GM21381 (cell line): ENCODE measurements around the gene GPR119.
"Not testable (repeated sequence)": the region's sequence is repeated elsewhere in the genome, so short reads cannot be mapped to it uniquely, and the experiment has no call there.

Source experiments
- ATAC-seq: cut with Tn5 transposase; IDR thresholded peaks from one replicate; pipeline ENCODE4 v1.9.1; 2021; ENCODE audit warnings: mild to moderate bottlenecking, moderate library complexity; ENCODE audit not compliant: unreplicated experiment

The GPR119 gene

DNA sequence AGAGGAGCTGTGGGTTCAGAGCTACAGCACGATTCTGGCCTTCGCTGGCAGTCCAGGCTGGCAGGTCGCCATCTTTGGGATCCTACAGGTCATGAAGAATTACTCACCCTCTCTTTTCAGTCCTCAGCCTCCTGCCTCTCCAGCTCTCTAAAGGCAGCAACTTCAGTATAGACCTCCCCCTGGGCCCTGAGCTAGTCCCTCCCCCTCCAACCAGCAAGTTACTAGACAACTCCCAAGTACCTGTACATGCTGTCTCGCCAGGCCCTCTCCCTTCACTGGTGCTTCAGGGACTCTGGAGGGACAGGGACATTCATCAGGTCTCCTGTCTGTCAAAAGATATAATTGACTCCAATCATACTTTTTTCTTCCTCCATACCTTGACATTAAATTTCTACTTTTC is at the start of gene GPR119:
TSS of gene GPR119 (minus strand) at position 155 of the 400 bp plus-strand sequence. CDS start 227 bp downstream, outside the sequence.
- no peak for ATAC-seq

DNA sequence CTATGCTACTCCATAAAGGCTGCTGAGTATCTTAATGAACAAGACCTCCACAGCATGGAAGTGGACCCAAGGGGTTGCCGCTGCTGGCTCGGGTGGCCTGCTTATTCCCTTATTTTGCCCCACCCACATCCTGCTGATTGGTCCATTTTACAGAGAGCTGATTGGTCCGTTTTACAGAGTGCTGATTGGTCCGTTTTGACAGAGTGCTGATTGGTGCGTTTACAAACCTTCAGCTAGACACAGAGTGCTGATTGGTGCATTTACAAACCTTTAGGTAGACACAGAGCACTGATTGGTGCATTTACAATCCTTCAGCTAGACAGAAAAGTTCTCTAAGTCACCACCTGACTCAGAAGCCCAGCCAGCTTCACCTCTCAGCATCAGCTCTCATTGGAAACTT is 43.8 kb upstream of the GPR119 start:
- ATAC-seq = not testable (repeated sequence)

DNA sequence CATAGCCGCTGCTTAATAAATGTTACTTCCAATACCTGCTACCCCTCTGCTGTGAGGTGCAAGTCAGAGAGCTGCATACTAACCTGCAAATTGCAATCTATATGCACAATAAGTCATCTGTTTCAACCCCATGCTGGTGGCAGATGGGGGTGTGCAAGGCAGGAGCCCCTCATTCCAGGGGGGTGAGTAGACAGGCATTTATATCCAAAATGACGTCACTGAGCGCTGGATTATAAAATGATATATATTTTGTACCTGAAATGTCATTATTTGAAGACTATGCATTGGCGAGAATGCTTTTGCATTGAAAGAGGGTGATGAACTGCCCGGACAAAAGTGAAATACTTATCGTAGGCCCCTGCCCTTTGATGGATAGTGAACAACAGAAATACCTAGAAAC is 41.1 kb upstream of the GPR119 start:
- ATAC-seq = no peak

DNA sequence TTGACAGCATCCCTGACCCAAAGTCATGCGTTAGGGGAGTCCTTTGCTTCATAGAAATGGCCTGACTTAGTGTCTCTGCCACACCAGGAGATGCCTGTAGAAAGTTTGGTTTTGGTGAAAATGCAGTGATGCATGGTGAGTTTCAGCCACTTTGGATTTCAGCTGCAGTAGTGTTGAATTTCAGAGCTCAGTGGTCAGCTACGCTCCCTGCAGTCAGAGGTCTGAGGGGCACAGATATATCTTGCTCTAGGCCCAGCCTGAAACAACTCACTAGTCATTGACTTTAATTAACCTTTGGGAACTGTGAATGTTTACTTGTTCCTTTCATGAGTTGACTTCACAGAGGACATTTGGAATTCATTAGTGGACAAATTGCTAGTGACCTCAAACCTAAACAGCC is 33.8 kb upstream of the GPR119 start:
- peak; percentile 43 for ATAC-seq

DNA sequence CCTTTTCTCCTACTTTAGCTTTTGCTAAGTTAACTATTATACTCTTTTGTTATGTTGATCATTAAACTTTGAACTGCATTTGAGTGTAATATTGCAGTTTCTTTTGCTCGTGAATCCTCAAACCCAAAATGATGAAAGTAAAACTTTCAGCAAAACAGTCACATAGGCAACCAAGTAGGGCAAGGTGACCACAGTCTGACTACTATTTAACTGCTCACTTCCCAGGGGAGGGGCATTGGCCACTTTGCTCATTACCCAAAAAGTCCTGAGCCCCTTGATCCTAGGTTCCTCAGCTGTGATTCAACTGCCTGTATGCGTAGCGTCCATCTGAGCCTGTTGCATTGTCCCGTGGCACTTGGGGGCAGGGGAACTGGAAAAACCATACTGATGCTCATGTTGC is 33.3 kb upstream of the GPR119 start:
- ATAC-seq = peak; percentile 46

DNA sequence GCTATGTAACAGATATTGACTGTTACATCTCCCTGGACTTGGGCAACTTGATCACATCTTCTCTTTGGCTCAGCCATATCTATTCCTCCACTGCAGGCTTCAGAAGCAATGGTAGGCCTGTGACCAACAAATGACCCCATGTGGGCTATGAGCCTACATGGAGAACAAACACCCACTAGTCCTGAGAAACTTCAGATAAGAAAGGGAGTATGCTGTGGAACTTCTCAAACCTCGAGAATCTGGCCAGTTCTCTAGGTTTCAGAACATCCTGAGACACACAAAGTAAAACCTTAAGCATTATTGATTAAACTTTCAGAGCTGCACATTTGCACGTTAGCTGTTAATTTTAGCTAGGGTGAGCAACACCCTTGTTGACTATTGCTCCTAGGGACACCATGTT is 32.6 kb upstream of the GPR119 start:
- ATAC-seq = peak; percentile 35

DNA sequence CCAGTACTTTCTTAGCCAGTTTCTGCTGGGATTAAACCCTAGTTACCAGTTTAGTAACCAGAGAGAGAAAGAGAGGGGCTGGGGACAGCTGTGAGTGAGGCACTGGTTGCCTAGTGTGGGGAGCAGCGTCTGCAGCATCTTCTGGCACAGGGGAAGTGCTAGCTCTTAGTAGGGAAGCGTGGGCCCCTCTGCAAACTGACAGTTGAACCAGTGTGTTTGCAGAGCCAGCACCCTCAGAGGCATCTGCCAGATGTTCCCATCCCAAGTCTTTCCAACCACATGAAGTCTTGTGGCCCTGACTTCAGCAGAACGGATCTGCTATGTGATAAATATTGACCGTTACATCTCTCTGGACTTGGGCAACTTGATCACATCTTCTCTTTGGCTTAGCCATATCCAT is 31.3 kb upstream of the GPR119 start:
- no peak for ATAC-seq

DNA sequence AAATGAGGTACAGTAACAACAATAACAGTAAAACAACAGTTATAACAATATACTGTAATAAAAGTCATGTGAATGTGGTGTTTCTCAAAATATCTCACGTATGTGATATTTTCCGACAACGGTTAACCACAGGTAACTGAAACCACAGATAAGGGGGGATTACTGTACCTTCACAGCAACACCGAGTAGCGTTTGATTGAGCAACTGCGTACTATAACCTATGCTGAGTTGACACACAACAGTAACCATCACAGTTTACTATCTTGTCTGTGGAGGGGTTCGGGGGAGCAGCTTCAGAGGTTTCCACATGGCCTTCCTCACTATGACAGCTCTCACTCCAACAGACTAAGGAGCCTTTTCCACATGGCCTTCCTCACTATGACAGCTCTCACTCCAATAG is 29.7 kb upstream of the GPR119 start:
- no peak for ATAC-seq

DNA sequence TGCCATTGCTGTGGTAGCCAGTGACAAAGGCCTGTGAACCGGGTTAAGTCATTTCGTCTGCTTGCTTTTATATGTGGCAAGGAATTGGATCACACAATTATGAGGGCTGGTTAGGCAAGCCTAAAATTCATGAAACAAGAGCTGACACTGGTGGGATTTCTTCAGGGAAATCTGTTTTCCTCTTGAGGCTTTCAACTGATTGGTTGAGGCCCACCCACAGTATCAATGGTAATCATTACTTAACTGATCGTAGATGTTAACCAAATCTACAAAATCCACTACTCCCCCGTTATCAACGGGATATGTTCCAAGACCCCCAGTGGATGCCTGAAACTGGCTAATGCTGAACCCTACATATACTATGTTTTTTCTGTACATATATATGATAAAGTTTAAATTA is 29.3 kb upstream of the GPR119 start:
- no peak for ATAC-seq

DNA sequence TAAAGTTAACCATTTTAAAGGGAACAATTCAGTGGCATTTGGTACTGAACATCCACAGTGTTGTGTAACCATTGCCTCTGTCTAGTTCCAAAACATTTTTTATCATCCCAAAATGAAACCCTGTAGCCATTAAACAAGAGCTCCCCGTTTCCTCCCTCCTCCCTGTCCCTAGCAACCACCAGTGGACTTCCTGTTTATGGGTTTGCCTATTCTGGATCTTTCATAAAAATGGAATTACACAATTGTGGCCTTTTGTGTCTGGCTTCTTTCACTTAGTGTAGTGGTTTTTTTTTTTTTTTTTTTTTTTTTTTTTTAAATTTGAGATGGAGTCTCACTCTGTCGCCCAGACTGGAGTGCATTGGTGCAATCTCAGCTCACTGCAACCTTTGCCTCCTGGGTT is 27.9 kb upstream of the GPR119 start:
- ATAC-seq = no peak

DNA sequence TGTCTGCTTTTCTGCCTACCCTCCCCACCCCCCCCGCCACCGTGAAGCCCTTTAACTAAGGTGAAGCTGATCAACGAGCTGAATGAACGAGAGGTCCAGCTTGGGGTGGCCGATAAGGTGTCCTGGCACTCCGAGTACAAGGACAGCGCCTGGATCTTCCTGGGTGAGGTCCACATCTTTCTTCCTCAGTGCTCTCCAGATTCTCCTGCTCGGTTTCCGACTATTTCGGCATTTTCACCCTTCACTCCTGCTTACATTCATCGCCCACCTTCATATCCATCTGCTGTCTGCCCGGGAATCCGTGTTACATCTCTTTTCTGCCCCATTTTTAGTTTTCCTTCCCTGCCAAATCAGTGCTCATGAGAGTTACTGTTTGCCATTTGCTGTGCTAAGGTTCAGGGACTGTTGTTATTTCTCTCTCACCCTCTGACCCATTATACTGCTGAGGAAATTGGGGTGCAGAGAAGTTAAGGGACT is 16.8 kb upstream of the GPR119 start:
- no peak for ATAC-seq

DNA sequence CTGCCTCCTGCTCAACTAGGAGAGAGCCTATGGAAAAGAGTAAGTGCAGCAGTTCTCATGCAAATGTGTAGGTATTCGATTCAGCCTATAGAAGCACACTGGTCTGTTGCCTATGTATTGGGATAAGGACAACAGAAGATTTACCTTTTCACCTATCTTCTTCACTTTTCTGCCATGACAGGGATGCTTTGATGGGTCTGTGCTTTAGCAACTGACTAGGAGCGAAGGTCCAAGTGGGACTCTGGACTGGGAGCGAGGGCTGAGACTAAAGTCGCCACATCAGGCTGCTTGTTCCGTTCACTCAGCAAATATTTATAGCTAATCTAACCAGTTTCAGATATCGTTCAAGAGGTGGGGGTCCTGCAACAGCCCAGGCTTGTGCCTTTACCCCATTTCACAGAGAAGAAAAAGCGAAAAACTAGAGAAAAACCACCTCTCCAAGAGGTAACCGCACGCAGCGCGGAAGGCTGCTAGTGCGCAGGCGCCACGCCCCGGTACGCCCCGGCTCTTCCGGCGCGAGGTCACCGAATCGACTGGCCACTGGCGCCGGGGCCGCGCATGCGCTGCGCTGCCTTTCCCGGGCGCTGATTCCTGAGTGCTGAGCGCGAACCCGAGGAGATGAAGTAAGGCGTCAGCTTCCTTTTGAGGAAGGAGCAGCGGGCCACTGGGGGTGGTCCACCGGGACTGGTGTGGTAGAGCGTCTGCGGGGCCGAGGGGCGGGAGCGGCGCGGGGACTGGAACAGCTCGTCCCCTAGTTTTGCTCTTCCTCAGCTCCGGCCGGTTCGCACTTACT is 16.1 kb upstream of the GPR119 start, which contains the start of gene RBMX2:
TSS of gene RBMX2 (plus strand) at position 573 of the 793 bp plus-strand sequence. CDS start at position 619, 46 bp downstream.
- peak; percentile 93 for ATAC-seq

DNA sequence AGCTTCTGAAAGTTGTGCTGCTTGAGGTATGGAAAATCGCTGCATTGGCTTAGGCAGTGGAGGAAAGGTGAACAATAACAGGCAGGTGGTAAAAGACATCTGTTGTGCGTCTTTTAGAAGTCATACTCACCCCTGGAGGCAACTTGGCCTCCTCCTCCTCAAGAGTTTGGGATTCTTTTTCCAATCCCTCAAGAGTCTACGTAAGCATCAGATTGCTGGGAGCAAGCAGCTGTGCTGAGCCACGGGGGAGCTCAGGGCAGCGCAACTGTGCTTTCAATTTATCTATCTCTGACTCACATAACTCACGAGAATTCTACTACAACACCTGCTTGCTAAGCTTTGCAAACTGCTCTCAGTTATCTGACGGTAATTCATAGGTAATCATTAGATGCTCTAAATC is 9.9 kb upstream of the GPR119 start:
- ATAC-seq = no peak

DNA sequence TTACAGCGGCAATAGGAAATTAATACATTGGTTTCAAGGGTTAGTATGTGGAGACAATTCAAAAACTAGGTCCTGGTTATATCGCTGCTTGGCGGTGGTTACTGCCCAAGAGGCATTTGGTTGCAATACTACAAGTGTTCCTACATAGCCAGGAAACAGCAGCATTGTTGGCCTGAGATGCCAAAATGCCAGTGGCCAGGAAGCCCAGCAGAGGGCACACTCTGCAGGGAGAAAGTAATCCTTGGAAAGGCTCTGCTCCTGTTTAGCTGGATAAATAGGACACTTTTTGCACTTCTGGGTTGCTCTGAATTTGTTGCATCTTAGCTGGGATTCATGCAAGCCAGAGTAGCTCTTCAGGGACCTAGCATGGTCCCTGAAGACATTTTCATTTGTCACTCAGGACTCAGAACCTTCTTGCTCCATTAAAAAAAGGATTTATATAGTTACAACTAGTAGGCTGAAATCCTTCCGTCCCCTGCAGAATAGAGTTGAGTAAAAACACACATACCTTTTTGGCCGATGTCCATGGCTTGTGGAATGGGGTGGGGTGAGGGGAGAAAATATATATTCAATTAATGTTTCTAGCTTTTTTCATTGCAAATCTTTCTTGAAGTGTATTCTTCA is 8.1 kb upstream of the GPR119 start:
- ATAC-seq = no peak

DNA sequence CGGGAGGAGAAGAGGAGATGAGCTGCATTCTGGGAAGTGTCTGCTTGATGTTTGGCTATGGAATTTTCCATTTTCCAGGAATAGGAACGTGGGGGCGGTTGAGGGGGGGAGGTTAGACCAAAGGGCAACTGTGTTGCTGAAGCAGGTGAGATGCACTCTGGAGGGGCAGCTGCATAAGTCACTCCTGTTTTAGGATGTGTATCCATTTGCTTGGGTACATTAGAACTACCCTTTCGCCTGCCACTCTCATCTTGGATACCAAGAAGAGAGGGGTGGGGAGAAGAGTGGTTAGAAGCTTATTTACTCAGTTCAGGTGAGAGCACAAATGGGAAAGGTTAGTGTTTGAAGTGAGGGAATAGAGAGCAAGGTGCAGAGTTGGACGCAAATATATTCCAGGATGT is 934 bp upstream of the GPR119 start:
- no peak for ATAC-seq

DNA sequence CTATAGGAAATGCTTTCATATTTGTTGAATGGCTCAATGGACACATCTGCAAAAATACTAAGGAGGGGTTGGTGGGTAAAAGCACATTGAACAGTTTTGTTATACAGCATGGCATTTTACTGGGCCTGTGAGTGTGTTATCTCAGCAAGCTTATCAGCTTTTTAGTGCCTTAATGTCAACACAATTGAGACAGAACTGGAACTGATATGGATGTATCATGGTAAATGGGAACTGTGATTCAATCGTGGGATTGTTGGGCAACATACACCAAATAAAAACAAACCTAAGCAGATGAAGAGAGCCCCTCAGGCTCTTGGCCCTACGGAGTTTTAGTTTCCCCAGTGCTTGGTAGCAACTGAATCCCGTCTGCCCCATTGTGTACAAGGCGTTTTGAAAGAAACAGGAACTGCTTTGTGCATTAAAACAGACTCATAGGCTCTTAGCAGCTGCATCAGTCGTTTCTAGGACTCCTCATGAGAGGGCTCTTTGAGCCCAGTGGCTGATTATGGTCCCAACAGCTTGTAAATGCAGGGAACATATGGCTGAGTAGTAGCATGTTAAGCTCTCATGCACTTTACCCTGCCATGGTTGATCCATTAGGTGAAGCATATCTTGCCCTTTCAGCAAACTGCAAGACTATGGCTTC is 7.3 kb downstream of the GPR119 start:
- ATAC-seq = no peak

DNA sequence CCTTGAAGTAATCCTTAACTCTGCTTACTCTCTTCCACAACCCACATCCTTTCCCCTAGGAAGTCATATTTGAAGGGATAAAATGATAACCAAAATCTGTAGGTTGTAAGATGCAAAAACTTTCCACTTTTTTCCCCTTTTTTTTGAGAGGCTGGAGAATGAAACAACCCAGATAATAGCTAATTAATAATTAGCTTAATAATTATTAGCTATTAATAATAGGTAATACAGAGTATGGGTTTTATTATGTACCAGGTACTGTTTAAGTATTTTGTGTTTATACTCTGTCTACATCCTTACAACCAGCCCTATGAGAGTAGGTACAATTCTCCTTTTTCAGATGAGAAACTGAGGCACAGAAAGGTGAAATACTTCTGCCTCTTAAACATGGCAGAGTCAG is 9.4 kb downstream of the GPR119 start:
- no peak for ATAC-seq

DNA sequence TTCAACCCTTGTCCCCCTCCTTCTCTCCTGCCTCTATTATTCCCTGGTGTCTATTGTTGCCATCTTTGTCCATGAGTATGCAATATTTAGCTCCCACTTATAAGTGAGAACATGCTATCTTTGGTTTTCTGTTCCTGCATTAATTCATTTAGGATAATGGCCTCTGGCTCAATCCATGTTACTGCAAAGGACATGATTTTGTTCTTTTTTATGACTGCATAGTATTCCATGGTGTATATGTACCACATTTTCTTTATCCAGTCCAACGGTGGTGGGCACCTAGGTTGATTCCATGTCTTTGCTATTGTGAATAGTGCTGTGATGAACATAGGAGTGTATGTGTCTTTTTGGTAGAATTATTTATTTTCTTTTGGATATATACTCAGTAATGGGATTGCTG is 33.4 kb downstream of the GPR119 start:
- not testable (repeated sequence) for ATAC-seq

DNA sequence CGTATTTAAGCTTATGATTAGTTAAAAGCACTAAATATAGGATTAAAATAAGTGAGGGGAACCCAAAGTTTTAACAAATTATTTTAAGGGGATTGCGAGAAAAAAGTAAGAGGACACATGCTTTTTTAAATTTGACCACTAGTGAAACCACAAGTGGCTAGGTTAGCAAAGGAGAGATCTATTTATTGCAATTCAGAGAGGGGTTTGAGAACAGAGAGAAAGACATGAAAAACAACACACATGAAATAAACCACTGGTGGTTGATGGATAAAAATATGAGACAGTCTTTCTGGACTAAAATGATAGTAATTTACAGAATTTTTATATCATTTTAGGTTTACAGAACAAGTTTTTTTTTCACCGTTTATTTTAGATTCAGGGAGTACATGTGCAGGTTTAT is 33.9 kb downstream of the GPR119 start:
- ATAC-seq = no peak

DNA sequence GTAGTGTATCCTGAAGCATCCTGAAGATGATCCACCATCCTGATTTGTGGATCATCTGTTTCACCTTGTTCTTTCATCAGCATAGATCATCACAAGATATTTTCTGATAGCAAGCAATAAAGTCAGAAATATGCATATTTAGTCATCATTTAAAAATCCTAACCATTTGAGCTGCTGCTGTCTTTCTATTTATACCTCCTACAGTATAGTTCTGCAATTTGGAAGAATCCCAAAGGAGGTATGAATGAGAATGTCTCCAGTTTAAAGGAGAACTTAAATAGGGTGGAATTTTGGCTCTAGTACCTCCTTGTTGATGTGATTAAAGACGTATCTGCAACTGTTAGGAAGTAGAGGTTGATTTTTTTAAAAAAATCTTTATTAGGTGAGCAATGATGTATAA is 38.2 kb downstream of the GPR119 start:
- ATAC-seq = no peak

DNA sequence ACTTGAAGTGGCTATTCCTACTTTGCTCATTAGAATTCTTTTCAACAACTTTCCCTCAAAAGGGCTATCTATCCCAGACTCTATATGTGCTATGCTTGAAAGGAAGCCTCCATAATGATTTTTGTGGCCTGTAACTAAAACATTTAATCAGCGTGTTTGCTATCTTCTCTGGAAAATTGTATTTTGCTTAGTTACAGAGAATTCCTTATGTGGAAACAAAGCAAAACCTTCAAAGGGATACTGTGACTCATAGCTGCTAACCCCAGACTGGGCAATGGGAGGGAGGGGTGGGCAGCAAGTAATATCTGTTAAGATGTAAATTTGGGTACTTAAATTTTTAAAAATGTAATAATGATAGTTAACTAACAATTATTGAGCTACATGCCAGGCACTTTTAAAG is 42.1 kb downstream of the GPR119 start:
- ATAC-seq = no peak

DNA sequence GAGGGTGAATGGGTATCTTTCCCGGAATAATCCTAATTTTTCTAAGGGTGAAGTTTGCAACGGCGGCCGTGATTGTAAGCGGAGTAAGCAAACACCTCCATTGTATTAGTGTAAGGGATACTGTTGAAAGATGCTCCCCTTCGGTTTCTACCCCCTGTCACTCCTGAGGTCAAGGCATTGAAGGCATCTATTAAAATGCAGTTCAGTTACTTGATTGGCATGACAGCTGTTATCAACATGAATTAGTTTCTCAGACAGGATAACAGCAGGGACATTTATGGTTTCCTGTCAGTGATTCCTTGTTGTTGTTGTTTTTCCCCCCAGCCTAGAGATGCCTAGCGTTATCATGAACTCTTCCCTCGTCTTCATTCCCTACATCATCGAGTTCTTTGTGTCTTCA is 45.2 kb downstream of the GPR119 start:
- ATAC-seq = no peak
